GM21717 (cell line): ENCODE measurements around the gene UBE2E2.
A peak's percentile ranks its signal among the peaks of the same experiment; 100 is the strongest.

Experiments used
- ATAC-seq: cut with Tn5 transposase; IDR thresholded peaks from one replicate; pipeline ENCODE4 v1.9.1; 2021; ENCODE audit warnings: mild to moderate bottlenecking, moderate library complexity; ENCODE audit not compliant: unreplicated experiment

UBE2E2 gene

DNA sequence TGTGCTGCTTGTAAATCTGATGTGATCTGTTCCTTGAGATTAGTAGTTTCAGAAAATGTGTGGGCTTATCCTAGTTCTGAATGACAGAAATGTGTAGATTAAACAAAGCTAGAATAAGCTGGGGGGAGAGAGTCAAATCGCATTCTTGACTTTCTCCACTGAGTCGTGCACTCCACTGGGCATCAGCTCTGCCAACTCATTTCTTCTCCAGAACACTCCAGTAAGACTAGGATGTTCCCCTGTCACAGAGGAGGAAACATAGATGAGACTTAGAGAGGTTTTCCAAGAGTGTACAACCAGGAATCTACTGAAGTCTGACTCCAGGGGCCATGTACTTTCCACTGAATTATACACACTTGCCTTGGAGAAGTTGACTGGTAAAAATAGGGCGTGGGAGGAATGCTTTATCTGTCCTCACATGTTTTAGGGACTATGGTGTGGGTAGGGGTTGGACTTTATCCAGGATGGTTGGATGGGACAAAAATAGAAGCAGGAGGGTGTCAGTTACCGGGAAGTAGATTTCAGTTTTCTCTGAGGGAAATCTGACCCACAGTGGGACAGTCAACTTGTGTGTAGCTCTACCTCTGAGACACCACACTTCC lies 298.2 kb downstream of the UBE2E2 start:
- no peak for ATAC-seq

- no peak for ATAC-seq
Observed at GRCh38 chr3:23508464-23508863, 305.3 kb downstream of the UBE2E2 start.

DNA sequence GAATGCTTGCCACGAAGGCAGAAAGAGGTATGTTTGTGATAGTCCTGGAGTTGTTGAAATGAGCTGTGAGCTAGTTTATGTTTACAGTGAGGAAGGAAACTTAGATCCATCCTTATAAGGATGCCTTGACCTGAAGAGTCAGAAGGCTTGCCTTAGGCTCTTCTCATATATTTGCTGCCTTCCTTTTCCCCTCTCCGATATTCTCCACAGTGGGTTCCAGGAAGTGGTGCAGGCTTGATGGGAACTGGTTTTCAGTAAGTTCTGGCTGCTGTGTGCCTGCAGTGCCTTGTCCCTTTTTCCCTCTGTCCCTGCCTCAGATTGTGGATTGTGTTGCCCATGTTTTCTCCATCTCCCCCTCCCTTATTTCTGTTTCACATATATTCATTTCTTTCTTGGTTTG lies 315.3 kb downstream of the UBE2E2 start:
- no peak for ATAC-seq

GRCh38 chr3:23519314-23520208 lies 316.4 kb downstream of the UBE2E2 start:
- ATAC-seq: peak; percentile 80

GRCh38 chr3:23527326-23527725 lies 324.2 kb downstream of the UBE2E2 start:
- ATAC-seq: no peak

- ATAC-seq: no peak
Observed at GRCh38 chr3:23533596-23533995, 330.5 kb downstream of the UBE2E2 start.

DNA sequence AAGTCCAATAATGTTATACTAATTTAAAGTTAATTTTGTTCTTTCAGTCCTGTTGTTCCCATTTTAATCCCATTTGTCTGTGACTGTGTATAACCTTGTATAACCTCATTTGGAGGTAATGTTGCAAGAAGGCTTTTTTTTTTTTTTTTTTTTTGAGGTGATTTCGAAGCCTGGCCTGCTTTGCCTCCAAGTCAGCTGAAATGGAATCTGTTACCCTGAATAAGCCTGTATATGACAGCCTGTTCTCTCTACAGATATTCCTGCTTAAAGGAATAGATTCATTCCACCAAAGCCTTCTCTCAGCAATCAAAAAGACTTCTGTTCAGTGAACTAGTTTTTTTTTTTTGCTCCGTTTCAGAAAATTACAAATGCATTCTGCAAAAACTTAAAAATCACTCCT lies 330.9 kb downstream of the UBE2E2 start:
- ATAC-seq: no peak

DNA sequence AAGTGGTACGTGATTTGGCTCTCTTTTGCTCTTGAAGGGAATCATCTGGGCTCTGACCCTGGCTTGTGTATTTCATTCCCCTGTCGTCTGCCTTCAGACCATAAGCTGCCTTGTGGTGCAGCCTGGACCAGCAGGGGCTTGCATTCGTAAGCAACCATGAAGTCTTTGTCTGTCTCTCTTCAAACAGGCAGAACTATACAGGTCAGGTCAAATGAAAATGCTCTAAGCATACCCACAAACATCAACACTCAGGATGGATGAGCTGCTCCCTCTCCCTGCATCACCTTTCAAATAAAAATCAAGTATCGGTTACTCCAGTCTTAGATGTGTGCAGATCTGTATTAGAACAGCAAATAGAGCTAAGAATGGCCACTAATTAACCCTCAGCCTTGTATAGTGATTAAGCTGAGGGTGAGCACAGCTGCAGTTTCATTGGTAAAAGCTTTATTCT lies 334.0 kb downstream of the UBE2E2 start:
- ATAC-seq: no peak

DNA sequence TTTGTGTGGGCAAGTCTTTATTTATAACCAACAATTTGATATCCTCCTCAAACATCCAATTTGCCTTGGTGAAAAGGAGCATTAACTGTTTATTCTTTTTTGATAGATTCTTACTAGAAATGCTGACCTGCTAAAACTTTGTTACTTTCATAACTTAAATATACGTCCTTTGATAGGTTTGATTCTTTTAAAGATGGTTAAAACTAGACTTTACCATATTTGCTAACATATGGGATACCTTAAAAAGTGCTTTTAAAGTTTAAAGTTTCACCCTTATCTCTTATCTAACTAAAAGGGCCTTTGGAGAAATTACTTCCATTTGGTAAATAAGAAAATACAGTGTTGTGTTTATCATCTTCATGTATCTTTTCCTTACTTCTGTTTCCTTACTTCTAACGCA lies 336.1 kb downstream of the UBE2E2 start:
- ATAC-seq: no peak

GRCh38 chr3:23540600-23540999 lies 337.5 kb downstream of the UBE2E2 start:
- no peak for ATAC-seq

DNA sequence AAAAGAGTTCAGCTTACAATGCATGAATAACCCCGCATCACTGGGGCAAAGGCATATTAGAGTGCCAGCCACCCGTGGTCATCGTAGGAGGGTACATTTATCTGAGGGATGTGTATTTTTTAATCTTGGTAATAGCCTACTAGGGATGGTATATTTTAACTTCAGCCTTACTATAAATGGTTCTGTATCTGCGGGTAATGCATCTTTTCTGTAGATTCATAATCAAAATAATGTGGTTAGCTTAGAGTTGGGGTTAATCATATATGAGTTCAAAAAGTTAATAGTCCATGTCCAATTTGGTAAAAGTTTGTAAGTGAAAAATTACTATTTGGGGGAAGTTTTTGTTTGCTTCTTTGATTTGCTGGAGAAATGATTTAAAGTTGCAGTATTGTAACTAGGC lies 339.0 kb downstream of the UBE2E2 start:
- ATAC-seq: no peak

GRCh38 chr3:23546181-23546580 lies 343.1 kb downstream of the UBE2E2 start:
- no peak for ATAC-seq

- no peak for ATAC-seq
Observed at GRCh38 chr3:23547905-23548650, 345.0 kb downstream of the UBE2E2 start.

GRCh38 chr3:23548706-23549105 lies 345.6 kb downstream of the UBE2E2 start:
- no peak for ATAC-seq

DNA sequence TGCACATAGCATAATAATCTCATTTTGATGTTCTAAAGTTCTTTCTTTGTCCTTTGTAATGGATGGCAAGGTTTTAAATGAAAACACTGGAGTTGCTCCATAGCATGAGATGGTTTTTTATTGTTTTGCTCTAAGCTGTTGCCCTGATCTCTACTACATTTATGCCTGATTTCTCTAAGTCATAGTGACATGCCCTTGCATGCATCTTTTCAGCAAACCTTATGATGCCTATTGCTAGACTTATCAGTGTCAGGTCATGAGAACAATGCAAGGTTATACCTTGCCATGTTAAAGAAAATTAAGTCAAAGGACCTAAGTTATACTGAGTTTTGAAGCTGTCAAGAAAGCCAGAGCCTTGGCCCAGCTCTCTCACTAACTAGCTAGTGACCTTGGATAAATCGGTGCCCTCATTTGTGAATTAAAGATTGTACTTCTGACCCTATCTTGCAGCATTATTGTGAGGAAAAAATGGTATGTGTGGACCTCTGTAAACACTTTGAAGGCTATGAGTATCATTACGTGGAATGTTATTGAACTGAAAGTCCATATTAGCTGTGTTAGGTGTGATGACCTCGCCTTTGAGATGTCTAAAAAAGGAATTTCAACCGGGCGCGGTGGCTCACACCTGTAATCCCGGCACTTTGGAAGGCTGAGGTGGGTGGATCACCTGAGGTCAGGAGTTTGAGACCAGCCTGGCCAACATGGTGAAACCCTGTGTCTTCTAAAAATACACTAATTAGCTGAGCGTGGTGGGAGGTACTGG lies 346.2 kb downstream of the UBE2E2 start:
- ATAC-seq: no peak

DNA sequence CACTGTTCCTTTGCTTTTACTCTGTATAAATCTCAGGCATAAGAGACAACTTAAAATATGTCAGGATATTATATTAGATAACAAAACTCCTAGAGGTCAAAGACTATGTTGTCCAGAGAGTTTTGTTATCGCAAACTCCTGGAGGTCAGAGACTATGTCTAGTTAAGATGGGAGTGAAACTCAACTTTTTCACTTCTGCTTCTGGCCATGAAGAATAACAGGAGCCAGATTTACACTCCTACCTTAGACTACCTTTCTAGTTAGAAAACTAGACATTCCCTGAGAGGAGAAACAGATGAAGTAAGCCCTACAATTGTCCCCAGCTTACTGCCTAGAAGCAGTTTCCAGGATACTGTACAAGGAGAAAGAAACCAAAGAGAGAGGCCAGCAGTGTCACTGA lies 347.3 kb downstream of the UBE2E2 start:
- peak; percentile 86 for ATAC-seq

- no peak for ATAC-seq
Observed at GRCh38 chr3:23552506-23552905, 349.4 kb downstream of the UBE2E2 start.

GRCh38 chr3:23553353-23553752 lies 350.2 kb downstream of the UBE2E2 start:
- ATAC-seq: peak; percentile 39

DNA sequence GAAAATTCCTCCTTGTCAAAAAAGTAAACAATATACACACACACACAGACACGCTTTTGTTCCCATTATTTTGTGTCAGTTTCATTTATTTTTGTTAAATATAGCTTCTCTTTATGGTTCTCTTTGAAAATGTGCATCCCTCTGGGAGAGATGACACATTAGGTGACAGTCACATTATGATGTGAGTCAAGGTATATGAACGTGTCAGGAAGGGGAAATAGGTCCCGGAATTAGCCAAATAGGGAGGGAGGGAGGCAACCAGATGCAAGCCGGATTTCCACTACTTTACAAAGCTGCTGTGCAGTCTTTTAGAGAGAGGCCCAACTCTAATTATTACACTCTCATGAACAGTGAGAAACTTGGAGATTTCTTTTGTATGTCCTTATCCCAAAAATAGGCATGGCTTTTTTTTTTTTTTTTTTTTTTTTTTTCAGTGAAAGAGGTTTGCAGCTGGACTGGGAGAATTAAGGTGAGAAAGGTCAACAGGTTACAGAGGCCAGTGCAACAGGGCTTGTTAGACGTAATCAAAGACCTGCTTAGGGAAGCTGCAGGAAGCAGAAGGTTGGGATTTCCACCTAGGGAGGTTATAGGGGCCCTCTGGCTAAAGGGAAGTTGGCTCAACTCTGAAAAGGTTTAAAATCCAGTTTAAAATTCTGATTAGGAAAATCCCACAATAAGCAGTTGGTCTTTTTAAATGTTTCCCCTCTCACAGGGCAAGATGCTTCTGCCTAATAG lies 362.1 kb downstream of the UBE2E2 start:
- no peak for ATAC-seq

DNA sequence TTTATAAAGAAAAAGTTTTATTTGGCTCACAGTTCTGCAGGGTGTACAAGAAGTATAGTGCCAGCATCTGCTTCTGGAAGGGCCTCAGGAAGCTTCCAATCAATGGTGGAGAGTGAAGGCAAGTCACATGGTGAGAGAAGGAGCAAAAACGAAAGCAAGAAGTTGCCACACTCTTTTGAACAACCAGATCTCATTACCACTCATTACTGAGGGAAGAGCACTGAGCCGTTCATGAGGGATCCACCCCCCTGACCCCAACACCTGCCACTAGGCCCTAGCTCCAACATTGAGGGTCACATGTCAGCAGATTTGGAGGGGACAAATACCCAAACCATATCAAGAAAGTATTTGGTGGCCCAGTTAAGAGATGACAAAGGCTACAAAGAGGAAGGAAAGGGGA lies 363.4 kb downstream of the UBE2E2 start:
- no peak for ATAC-seq
